K562 (cell line): ENCODE measurements around the gene PODXL2. TPM values are rescaled to one million over a fixed set of nuclear protein-coding genes. Genes with fewer than 3 reads are reported as not detected.

Experiments
- ATAC-seq: fragments of 200-7000 bp; cut with Tn5 transposase; 3 replicates; pipeline ENCODE4 v1.9.1; 2020; ENCODE audit warnings: moderate library complexity
- BruUV-seq: library from RNA; stranded (reverse); fragments of 400-500 nt; replicated peaks from 2 replicates; lab custom pipeline; 2021; lab: Mats Ljungman, UMichigan
- CTCF ChIA-PET: fragments of 300-600 bp; formaldehyde crosslinking; extraction: SDS; loops from one replicate; lab custom pipeline; 2021; ENCODE audit warnings: low intra/inter-chr PET ratio; lab: Yijun Ruan, JAX
- POLR2A ChIA-PET: fragments of 300-600, 350-650 bp; sonication (Branson Sonifier 250); formaldehyde crosslinking; extraction: SDS; loops from one replicate; lab custom pipeline; 2021; ENCODE audit warnings: antibody characterized with exemption, inconsistent platforms; lab: Yijun Ruan, JAX
- DNase-seq, 4 experiments: peaks; one replicate each; pipeline versions ENCODE4 v3.0.0 to v3.0.0-alpha.2; 2011 to 2018; ENCODE audit warnings: low spot score in 3 of 4, mixed read lengths in 3 of 4; ENCODE audit errors: extremely low read depth in 1 of 4
- FAIRE-seq: peaks from 2 replicates; lab custom pipeline; 2011; peaks lifted over from hg19 to GRCh38; lab: Jason Lieb, UNC
- H2AFZ ChIP-seq: 2 replicates; pipeline ENCODE4 v1.6.0; 2011; ENCODE audit warnings: low read depth, low read length, control low read depth, inconsistent platforms
- H3K27ac ChIP-seq: fragments of 200-600 bp; 3 replicates; pipeline ENCODE4 v1.8.0; 2011; ENCODE audit warnings: low read depth, mild to moderate bottlenecking, control low read depth, inconsistent platforms, low read length, moderate library complexity, mixed read lengths; ENCODE audit errors: extremely low read depth
- H3K27me3 ChIP-seq, 2 experiments: fragments of 300-600 bp in 1 of 2; 2 replicates in 1 of 2; 3 replicates in 1 of 2; pipeline versions ENCODE4 v1.6.0 to v1.8.0; 2011; ENCODE audit warnings: inconsistent platforms in 2 of 2, low read length in 2 of 2, mild to moderate bottlenecking in 1 of 2, mixed read lengths in 1 of 2, moderate library complexity in 1 of 2; ENCODE audit not compliant: control insufficient read depth in 2 of 2, insufficient read depth in 2 of 2
- H3K36me3 ChIP-seq: fragments of 300-600 bp; 3 replicates; pipeline ENCODE4 v1.8.0; 2011; ENCODE audit warnings: mild to moderate bottlenecking, low read length, inconsistent platforms; ENCODE audit not compliant: control insufficient read depth, insufficient read depth
- H3K4me1 ChIP-seq, 2 experiments: fragments of 200-600 bp in 1 of 2; replicated peaks in 1 of 2; 2 replicates in 1 of 2; 3 replicates in 1 of 2; pipeline versions ENCODE4 v1.5.1 to v1.8.0; 2011; ENCODE audit warnings: inconsistent platforms in 2 of 2, low read length in 2 of 2, mild to moderate bottlenecking in 1 of 2, mixed read lengths in 1 of 2, moderate library complexity in 1 of 2; ENCODE audit not compliant: control insufficient read depth in 2 of 2, insufficient read depth in 2 of 2
- H3K4me2 ChIP-seq: 2 replicates; pipeline ENCODE4 v1.6.1; 2011; ENCODE audit warnings: low read length, control low read depth, inconsistent platforms, mixed read lengths; ENCODE audit not compliant: insufficient read depth
- H3K4me3 ChIP-seq: fragments of 200-600 bp; sonication (generic), shearing (Covaris generic); 2 replicates; pipeline ENCODE4 v1.5.1; 2016; ENCODE audit warnings: control low read depth, inconsistent platforms
- H3K79me2 ChIP-seq: fragments of 200-600 bp; 3 replicates; pipeline ENCODE4 v1.8.0; 2011; ENCODE audit warnings: low read length, inconsistent platforms; ENCODE audit not compliant: control insufficient read depth, insufficient read depth
- H3K9ac ChIP-seq, 2 experiments: 2 replicates each; pipeline versions ENCODE4 v1.6.0 to v1.6.1; 2011; ENCODE audit warnings: low read depth in 2 of 2, low read length in 2 of 2, control low read depth in 1 of 2, inconsistent platforms in 1 of 2, mild to moderate bottlenecking in 1 of 2, mixed read lengths in 1 of 2; ENCODE audit not compliant: insufficient read depth in 1 of 2
- H3K9me1 ChIP-seq: one replicate; pipeline ENCODE4 v1.6.0; 2011; ENCODE audit warnings: inconsistent platforms, mild to moderate bottlenecking, low read length, moderate library complexity; ENCODE audit not compliant: control insufficient read depth, insufficient read depth
- H3K9me3 ChIP-seq: replicated peaks from 2 replicates; pipeline ENCODE4 v1.5.1; 2011; ENCODE audit warnings: low read depth, low read length, inconsistent platforms; ENCODE audit not compliant: control insufficient read depth, insufficient read depth
- H4K20me1 ChIP-seq: replicated peaks from 2 replicates; pipeline ENCODE4 v1.6.1; 2011; ENCODE audit warnings: low read length, inconsistent platforms, mixed read lengths; ENCODE audit not compliant: control insufficient read depth, insufficient read depth
- CBX5 ChIP-seq: IDR thresholded peaks from 2 replicates; pipeline ENCODE4 v1.6.1; 2014; ENCODE audit warnings: low read depth, borderline replicate concordance
- CHD2 ChIP-seq: IDR thresholded peaks from 2 replicates; pipeline ENCODE4 v1.6.1; 2011; ENCODE audit warnings: low read depth, low read length
- DIDO1 ChIP-seq: fragments of 450-650 bp; IDR thresholded peaks from 2 replicates; pipeline ENCODE4 v1.6.1; 2016; ENCODE audit warnings: low read depth, missing biosample characterization, missing genetic modification characterization
- DLX4 ChIP-seq: fragments of 250-450 bp; sonication (Bioruptor Pico); IDR thresholded peaks from 2 replicates; pipeline ENCODE4 v1.6.1; 2021; ENCODE audit warnings: mild to moderate bottlenecking
- DMBX1 ChIP-seq: fragments of 250-450 bp; sonication (Bioruptor Pico); IDR thresholded peaks from 2 replicates; pipeline ENCODE4 v1.8.0; 2022; ENCODE audit warnings: inconsistent platforms, mild to moderate bottlenecking, moderate library complexity, borderline replicate concordance
- HDAC1 ChIP-seq, 2 experiments: fragments of 450-650 bp; IDR thresholded peaks; 2 replicates each; pipeline ENCODE4 v1.6.1; 2016 to 2017; ENCODE audit warnings: inconsistent platforms in 1 of 2, mild to moderate bottlenecking in 1 of 2, moderate library complexity in 1 of 2
- IFI16 ChIP-seq: fragments of 250-450 bp; sonication (Bioruptor Pico); IDR thresholded peaks from 2 replicates; pipeline ENCODE4 v2.1.2; 2022; ENCODE audit warnings: mild to moderate bottlenecking, inconsistent platforms
- MXI1 ChIP-seq: IDR thresholded peaks from 2 replicates; pipeline ENCODE4 v1.6.1; 2011; ENCODE audit warnings: low read depth, mild to moderate bottlenecking, improper control_type of control experiment, low read length
- NCOA2 ChIP-seq, 2 experiments: fragments of 450-650 bp; IDR thresholded peaks; 2 replicates each; pipeline ENCODE4 v1.6.1; 2018; ENCODE audit warnings: mild to moderate bottlenecking in 2 of 2, moderate library complexity in 1 of 2; ENCODE audit not compliant: partially characterized antibody in 2 of 2
- NFIC ChIP-seq: fragments of 450-650 bp; IDR thresholded peaks from 2 replicates; pipeline ENCODE4 v1.6.1; 2017; ENCODE audit warnings: mild to moderate bottlenecking, inconsistent platforms
- SRF ChIP-seq, 2 experiments: fragments of 250-450, 450-650 bp in 1 of 2; sonication (Bioruptor Pico) in 1 of 2; sonication (generic) in 1 of 2; formaldehyde crosslinking; IDR thresholded peaks; 2 replicates each; pipeline versions ENCODE4 v1.5.0 to v1.5.1; 2020 to 2022; ENCODE audit warnings: mild to moderate bottlenecking in 1 of 2, missing genetic modification reagents in 1 of 2
- SRSF9 ChIP-seq: fragments of 200-400 bp; formaldehyde crosslinking; IDR thresholded peaks from 2 replicates; pipeline ENCODE4 v1.6.1; 2017; ENCODE audit warnings: low read depth, low read length, borderline replicate concordance
- U2AF2 ChIP-seq: fragments of 200-400 bp; formaldehyde crosslinking; optimal IDR thresholded peaks from 2 replicates; pipeline ENCODE3; 2017; ENCODE audit warnings: low read depth, mild to moderate bottlenecking, low read length
- ZNF24 ChIP-seq: fragments of 450-650 bp; IDR thresholded peaks from 2 replicates; pipeline ENCODE4 v1.6.1; 2016
- WGBS: fragments of 100-300 bp; shearing (Covaris generic); methylation state at CpG from one replicate; pipeline ENCODE4 v1.1.6; 2016; ENCODE audit warnings: low coverage, mixed read lengths; ENCODE audit not compliant: insufficient coverage; ENCODE audit errors: missing lambda C conversion rate; 5-methylcytosine and 5-hydroxymethylcytosine counted together
- in situ Hi-C: fragments of 300-500 bp; cut with MboI; formaldehyde crosslinking; loops from 4 replicates; pipeline ENCODE4 v1.15.0; 2018; ENCODE audit warnings: inconsistent platforms, mixed read lengths
- intact Hi-C: fragments of 100-400 bp; cut with micrococcal nuclease; formaldehyde crosslinking; loops from 2 replicates; pipeline ENCODE4 v1.14.2; 2022
- polyA plus RNA-seq, 8 experiments: library from polyadenylated mRNA; depleted of rRNA in 4 of 8; stranded (reverse) in 5 of 8; unstranded in 3 of 8; fragments of >200 nt; fragmentation: Nextera tagmentation in 2 of 8; fragmentation: Illumina TruSeq in 1 of 8; extraction: Ambion mirVana in 2 of 8; extraction: Trizol in 1 of 8; gene quantifications; 2 replicates each; pipeline versions ENCODE4 v1.2.1 to v1.2.3, GENCODE V29; 2011 to 2014; ENCODE audit warnings: inconsistent platforms in 1 of 8, missing spikeins in 1 of 8
- total RNA-seq, 7 experiments: library from RNA; depleted of rRNA in 6 of 7; stranded (reverse); fragments of >200 nt in 6 of 7; fragmentation: Illumina TruSeq in 2 of 7; extraction: Trizol in 2 of 7; gene quantifications; 2 replicates each; pipeline versions ENCODE4 v1.2.1 to v1.2.3, GENCODE V29; 2011 to 2021; ENCODE audit warnings: low replicate concordance in 1 of 7
- TF ChIP-seq, protein P1 (sequence below): fragments of 250-450 bp; sonication (Bioruptor Pico); IDR thresholded peaks from 2 replicates; pipeline ENCODE4 v1.8.0; 2021; ENCODE audit warnings: mild to moderate bottlenecking, moderate library complexity
- TF ChIP-seq, protein P2 (sequence below): fragments of 250-450 bp; sonication (Bioruptor Pico); IDR thresholded peaks from 2 replicates; pipeline ENCODE4 v1.4.0; 2020; ENCODE audit warnings: mild to moderate bottlenecking, moderate library complexity
- TF ChIP-seq, protein P3 (sequence below): fragments of 250-450 bp; sonication (Bioruptor Pico); IDR thresholded peaks from 2 replicates; pipeline ENCODE4 v1.5.1; 2021; ENCODE audit warnings: mild to moderate bottlenecking

PODXL2 gene
- total and polyA plus RNA-seq, 9 of the 15 experiments (the other 6 are each of a cell fraction or from before 2014, with no cell fraction given), result 0.03 to 52.5 (median 21.9) TPM

DNA sequence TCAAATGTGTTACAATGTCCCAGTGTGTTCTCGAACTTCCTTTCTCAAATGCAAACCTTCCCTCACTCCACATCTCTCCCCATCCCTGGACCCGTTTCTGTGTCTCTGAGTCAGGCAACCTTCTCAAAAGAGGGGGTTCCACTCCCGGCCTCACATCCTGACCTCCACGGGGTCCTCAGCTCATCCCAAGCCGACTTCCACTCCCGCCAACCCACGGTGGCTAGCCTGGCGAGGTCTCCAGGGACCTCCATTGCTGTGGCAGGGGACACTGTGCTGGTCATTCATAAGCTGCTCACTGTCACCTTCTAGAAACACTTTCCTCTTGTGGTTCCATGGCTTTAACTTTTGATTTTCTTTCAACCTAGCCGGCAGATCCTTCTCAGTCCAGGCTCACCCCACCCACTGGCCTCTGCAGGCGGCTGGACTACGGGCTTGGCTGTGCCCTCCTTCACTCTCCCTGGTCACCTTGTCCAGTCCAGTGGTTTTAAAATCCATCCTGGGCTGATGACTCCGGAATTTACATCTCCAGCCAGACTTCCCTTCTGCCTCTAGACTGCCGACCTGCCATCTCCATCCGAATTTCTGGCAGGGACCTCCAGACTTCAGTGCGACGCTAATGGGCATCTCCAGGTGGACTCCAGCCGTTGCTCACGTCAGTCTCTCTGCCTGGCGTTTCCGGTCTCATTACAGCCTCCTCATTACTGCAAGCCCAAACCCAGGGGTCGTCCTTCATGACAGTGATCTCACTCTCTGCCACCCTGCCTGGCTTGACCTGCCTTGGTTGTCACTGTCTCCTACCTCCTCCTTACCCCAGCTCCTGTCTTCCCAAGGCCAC lies 63.7 kb downstream of the PODXL2 start:
- H3K9me3 ChIP-seq, result no peaks in the 10 kb centered on the region
- no TSS peak for BruUV-seq
- no peaks in the 10 kb centered on the region for H3K9me1 ChIP-seq
- no peaks in the 10 kb centered on the region for H4K20me1 ChIP-seq
- no peak overlapping the region for H3K4me2 ChIP-seq
- ChIA-PET CTCF (no interaction called here), POLR2A (interaction anchor here (0.6 kb wide), 1 partner anchor 53 kb away, joined by 3 read pairs; no protein-coding TSS in a partner anchor)
- H3K27ac ChIP-seq, result no peak overlapping the region
- 5% methylated on average over 16 of the region's 21 CpGs for WGBS
- intact Hi-C loops (loop anchor here (5.0 kb wide), 1 partner anchor 140 kb away; no protein-coding TSS in a partner anchor), in situ Hi-C loops (no loop called here)
- peaks cover 0 to 25% of the 10 kb centered on the region in 2 experiments; a peak in 4 of 5 replicates for H3K27me3 ChIP-seq
- FAIRE-seq, result no peak
- no peak overlapping the region for H3K4me3 ChIP-seq
- H2AFZ ChIP-seq, result no peak overlapping the region
- DNase-seq, result no peak
- peaks cover 4 to 15% of the 10 kb centered on the region in 2 experiments; a peak in 4 of 5 replicates for H3K4me1 ChIP-seq
- no peaks in the 10 kb centered on the region for H3K36me3 ChIP-seq
- no peak for ATAC-seq
- H3K9ac ChIP-seq, result no peak overlapping the region
- H3K79me2 ChIP-seq, result no peaks in the 10 kb centered on the region
- TF ChIP-seq, protein P1, sequence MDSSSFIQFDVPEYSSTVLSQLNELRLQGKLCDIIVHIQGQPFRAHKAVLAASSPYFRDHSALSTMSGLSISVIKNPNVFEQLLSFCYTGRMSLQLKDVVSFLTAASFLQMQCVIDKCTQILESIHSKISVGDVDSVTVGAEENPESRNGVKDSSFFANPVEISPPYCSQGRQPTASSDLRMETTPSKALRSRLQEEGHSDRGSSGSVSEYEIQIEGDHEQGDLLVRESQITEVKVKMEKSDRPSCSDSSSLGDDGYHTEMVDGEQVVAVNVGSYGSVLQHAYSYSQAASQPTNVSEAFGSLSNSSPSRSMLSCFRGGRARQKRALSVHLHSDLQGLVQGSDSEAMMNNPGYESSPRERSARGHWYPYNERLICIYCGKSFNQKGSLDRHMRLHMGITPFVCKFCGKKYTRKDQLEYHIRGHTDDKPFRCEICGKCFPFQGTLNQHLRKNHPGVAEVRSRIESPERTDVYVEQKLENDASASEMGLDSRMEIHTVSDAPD (CRISPR knock-in tag), result no peak
- TF ChIP-seq MXI1, result no peak
- no peak for TF ChIP-seq DLX4 (CRISPR knock-in tag)
- TF ChIP-seq, protein P2, sequence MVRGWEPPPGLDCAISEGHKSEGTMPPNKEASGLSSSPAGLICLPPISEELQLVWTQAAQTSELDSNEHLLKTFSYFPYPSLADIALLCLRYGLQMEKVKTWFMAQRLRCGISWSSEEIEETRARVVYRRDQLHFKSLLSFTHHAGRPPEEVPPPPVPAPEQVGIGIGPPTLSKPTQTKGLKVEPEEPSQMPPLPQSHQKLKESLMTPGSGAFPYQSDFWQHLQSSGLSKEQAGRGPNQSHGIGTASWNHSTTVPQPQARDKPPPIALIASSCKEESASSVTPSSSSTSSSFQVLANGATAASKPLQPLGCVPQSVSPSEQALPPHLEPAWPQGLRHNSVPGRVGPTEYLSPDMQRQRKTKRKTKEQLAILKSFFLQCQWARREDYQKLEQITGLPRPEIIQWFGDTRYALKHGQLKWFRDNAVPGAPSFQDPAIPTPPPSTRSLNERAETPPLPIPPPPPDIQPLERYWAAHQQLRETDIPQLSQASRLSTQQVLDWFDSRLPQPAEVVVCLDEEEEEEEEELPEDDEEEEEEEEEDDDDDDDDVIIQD (CRISPR knock-in tag), result no peak
- TF ChIP-seq, protein P3, sequence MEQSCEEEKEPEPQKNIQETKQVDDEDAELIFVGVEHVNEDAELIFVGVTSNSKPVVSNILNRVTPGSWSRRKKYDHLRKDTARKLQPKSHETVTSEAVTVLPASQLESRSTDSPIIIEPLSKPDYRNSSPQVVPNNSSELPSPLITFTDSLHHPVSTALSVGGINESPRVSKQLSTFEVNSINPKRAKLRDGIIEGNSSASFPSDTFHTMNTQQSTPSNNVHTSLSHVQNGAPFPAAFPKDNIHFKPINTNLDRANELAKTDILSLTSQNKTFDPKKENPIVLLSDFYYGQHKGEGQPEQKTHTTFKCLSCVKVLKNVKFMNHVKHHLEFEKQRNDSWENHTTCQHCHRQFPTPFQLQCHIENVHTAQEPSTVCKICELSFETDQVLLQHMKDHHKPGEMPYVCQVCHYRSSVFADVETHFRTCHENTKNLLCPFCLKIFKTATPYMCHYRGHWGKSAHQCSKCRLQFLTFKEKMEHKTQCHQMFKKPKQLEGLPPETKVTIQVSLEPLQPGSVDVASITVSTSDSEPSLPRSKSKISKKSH (CRISPR knock-in tag), result no peak
- TF ChIP-seq SRF (CRISPR knock-in tag; IDR thresholded peaks at IDR 0.05), result no peak
- no peak for TF ChIP-seq CBX5
- no peak for TF ChIP-seq NCOA2 (IDR thresholded peaks at IDR 0.05; ENCODE audit: partially characterized antibody in 2 of 2)
- no peak for TF ChIP-seq DMBX1 (CRISPR knock-in tag)
- TF ChIP-seq NFIC, result no peak
- TF ChIP-seq CHD2, result no peak
- no peak for TF ChIP-seq DIDO1
- TF ChIP-seq U2AF2, result no peak
- no peak for TF ChIP-seq ZNF24
- TF ChIP-seq SRSF9, result no peak
- no peak for TF ChIP-seq IFI16
- no peak for TF ChIP-seq HDAC1 (IDR thresholded peaks at IDR 0.05)
